22Rv1 (cell line): ENCODE results near the gene MLXIPL.
"Not testable (repeated sequence)": the region's sequence is repeated elsewhere in the genome, so short reads cannot be mapped to it uniquely, and the experiment has no call there.

Experiments
- H3K27ac ChIP-seq: fragments of 450-650 bp; 2 replicates; pipeline ENCODE4 v1.5.1; 2017
- CTCF ChIP-seq: fragments of 450-650 bp; IDR thresholded peaks from 2 replicates; pipeline ENCODE4 v1.5.1; 2017; ENCODE audit warnings: mild to moderate bottlenecking
- ZFX ChIP-seq: fragments of 450-650 bp; IDR thresholded peaks from 2 replicates; pipeline ENCODE4 v1.6.1; 2017; ENCODE audit warnings: antibody characterized with exemption, borderline replicate concordance

Gene MLXIPL

GRCh38 chr7:73625276-73625675 lies 954 bp upstream of the MLXIPL start:
- no peak overlapping the region for H3K27ac ChIP-seq
- no peak for TF ChIP-seq CTCF
- TF ChIP-seq ZFX, result no peak

- no peak for TF ChIP-seq ZFX
- no peak for TF ChIP-seq CTCF
- H3K27ac ChIP-seq, result no peak overlapping the region
Measured at GRCh38 chr7:73624669-73625001, 313 bp upstream of the MLXIPL start.

- H3K27ac ChIP-seq, result no peak overlapping the region
- no peak for TF ChIP-seq CTCF
- no peak for TF ChIP-seq ZFX
Measured at GRCh38 chr7:73622909-73623797, 1.2 kb downstream of the MLXIPL start.

GRCh38 chr7:73622527-73622908 lies 1.8 kb downstream of the MLXIPL start:
- TF ChIP-seq CTCF, result no peak
- TF ChIP-seq ZFX, result no peak
- H3K27ac ChIP-seq, result no peak overlapping the region

GRCh38 chr7:73621168-73622063 lies 2.9 kb downstream of the MLXIPL start:
- TF ChIP-seq ZFX (no peak), CTCF (no peak)
- H3K27ac ChIP-seq, result no peak overlapping the region

- not testable (repeated sequence) for H3K27ac ChIP-seq
Measured at GRCh38 chr7:73619394-73619793, 4.9 kb downstream of the MLXIPL start.

GRCh38 chr7:73618538-73618937 lies 5.8 kb downstream of the MLXIPL start:
- H3K27ac ChIP-seq, result no peak overlapping the region
- TF ChIP-seq ZFX, result no peak
- no peak for TF ChIP-seq CTCF

- H3K27ac ChIP-seq, result not testable (repeated sequence)
Measured at GRCh38 chr7:73617520-73617919, 6.8 kb downstream of the MLXIPL start.
